GM19467 (cell line): ENCODE measurements around the gene GAPVD1.
"Not testable (repeated sequence)": the region's sequence is repeated elsewhere in the genome, so short reads cannot be mapped to it uniquely, and the experiment has no call there.

Experiments used
- ATAC-seq: cut with Tn5 transposase; IDR thresholded peaks from one replicate; pipeline ENCODE4 v1.9.1; 2021; ENCODE audit warnings: mild to moderate bottlenecking, moderate library complexity; ENCODE audit not compliant: unreplicated experiment

Gene GAPVD1

GRCh38 chr9:125366676-125367075 lies 105.0 kb downstream of the GAPVD1 start:
- no peak for ATAC-seq

- no peak for ATAC-seq
These were observed 109.2 kb downstream of the GAPVD1 start for GRCh38 chr9:125370786-125371185.

GRCh38 chr9:125372441-125373226 lies 111.0 kb downstream of the GAPVD1 start:
- no peak for ATAC-seq

GRCh38 chr9:125374443-125375309 lies 113.0 kb downstream of the GAPVD1 start:
- ATAC-seq, result no peak

GRCh38 chr9:125375820-125376219 lies 114.2 kb downstream of the GAPVD1 start:
- no peak for ATAC-seq

- ATAC-seq, result no peak
These were observed 114.9 kb downstream of the GAPVD1 start for GRCh38 chr9:125376261-125377226.

GRCh38 chr9:125377584-125378250 lies 116.1 kb downstream of the GAPVD1 start:
- ATAC-seq, result no peak

- no peak for ATAC-seq
These were observed 117.2 kb downstream of the GAPVD1 start for GRCh38 chr9:125378778-125379177.

- no peak for ATAC-seq
These were observed 117.6 kb downstream of the GAPVD1 start for GRCh38 chr9:125379208-125379607.

GRCh38 chr9:125380406-125380805 lies 118.8 kb downstream of the GAPVD1 start:
- ATAC-seq, result no peak

GRCh38 chr9:125387861-125388524 lies 126.4 kb downstream of the GAPVD1 start:
- ATAC-seq, result no peak

- no peak for ATAC-seq
These were observed 127.4 kb downstream of the GAPVD1 start for GRCh38 chr9:125388978-125389377.

- ATAC-seq, result no peak
These were observed 130.1 kb downstream of the GAPVD1 start for GRCh38 chr9:125391704-125392103.

- ATAC-seq, result no peak
These were observed 131.8 kb downstream of the GAPVD1 start for GRCh38 chr9:125393426-125393825.

- no peak for ATAC-seq
These were observed 135.2 kb downstream of the GAPVD1 start for GRCh38 chr9:125396799-125397198.

GRCh38 chr9:125397736-125398135 lies 136.1 kb downstream of the GAPVD1 start:
- no peak for ATAC-seq

- no peak for ATAC-seq
These were observed 136.6 kb downstream of the GAPVD1 start for GRCh38 chr9:125398243-125398642.

GRCh38 chr9:125399165-125399564 lies 137.5 kb downstream of the GAPVD1 start:
- ATAC-seq, result no peak

- no peak for ATAC-seq
These were observed 138.0 kb downstream of the GAPVD1 start for GRCh38 chr9:125399666-125400065.

- not testable (repeated sequence) for ATAC-seq
These were observed 138.6 kb downstream of the GAPVD1 start for GRCh38 chr9:125400232-125400631.
